HL-60 (cell line): ENCODE results near the gene LRP2BP.

Source experiments
- GABPA ChIP-seq: IDR thresholded peaks from 2 replicates; pipeline ENCODE4 v1.6.1; 2012; ENCODE audit warnings: low read depth
- TF ChIP-seq, protein P1 (sequence below): IDR thresholded peaks from one replicate; pipeline ENCODE4 v1.5.1; 2011; ENCODE audit warnings: low read length, control low read depth, inconsistent platforms; ENCODE audit not compliant: insufficient read depth
- TF ChIP-seq, protein P2 (sequence below): IDR thresholded peaks from 2 replicates; pipeline ENCODE4 v1.6.1; 2012; ENCODE audit warnings: low read depth; ENCODE audit not compliant: insufficient replicate concordance

DNA sequence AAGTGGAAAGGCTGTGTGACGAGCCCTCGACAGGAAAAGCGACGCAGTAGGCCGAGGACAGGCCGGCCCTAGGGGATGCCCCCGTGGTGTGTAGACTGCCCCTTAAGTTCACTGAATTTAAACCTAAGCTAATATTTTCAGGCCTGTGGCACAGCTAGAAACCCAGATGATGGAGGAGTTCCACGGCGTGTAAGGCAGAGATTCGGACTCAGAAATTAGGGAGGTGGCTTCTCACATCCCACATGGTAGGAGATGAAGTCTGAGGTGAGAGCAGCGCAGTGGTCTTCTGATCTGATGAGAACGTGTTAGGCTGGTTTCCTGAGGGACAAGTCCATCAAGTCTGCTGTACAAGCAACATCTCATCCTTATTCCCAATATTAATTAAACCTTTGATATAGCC is 7.8 kb downstream of the LRP2BP start:
- TF ChIP-seq, protein P1, sequence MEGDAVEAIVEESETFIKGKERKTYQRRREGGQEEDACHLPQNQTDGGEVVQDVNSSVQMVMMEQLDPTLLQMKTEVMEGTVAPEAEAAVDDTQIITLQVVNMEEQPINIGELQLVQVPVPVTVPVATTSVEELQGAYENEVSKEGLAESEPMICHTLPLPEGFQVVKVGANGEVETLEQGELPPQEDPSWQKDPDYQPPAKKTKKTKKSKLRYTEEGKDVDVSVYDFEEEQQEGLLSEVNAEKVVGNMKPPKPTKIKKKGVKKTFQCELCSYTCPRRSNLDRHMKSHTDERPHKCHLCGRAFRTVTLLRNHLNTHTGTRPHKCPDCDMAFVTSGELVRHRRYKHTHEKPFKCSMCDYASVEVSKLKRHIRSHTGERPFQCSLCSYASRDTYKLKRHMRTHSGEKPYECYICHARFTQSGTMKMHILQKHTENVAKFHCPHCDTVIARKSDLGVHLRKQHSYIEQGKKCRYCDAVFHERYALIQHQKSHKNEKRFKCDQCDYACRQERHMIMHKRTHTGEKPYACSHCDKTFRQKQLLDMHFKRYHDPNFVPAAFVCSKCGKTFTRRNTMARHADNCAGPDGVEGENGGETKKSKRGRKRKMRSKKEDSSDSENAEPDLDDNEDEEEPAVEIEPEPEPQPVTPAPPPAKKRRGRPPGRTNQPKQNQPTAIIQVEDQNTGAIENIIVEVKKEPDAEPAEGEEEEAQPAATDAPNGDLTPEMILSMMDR, result no peak
- TF ChIP-seq GABPA, result no peak
- TF ChIP-seq, protein P2, sequence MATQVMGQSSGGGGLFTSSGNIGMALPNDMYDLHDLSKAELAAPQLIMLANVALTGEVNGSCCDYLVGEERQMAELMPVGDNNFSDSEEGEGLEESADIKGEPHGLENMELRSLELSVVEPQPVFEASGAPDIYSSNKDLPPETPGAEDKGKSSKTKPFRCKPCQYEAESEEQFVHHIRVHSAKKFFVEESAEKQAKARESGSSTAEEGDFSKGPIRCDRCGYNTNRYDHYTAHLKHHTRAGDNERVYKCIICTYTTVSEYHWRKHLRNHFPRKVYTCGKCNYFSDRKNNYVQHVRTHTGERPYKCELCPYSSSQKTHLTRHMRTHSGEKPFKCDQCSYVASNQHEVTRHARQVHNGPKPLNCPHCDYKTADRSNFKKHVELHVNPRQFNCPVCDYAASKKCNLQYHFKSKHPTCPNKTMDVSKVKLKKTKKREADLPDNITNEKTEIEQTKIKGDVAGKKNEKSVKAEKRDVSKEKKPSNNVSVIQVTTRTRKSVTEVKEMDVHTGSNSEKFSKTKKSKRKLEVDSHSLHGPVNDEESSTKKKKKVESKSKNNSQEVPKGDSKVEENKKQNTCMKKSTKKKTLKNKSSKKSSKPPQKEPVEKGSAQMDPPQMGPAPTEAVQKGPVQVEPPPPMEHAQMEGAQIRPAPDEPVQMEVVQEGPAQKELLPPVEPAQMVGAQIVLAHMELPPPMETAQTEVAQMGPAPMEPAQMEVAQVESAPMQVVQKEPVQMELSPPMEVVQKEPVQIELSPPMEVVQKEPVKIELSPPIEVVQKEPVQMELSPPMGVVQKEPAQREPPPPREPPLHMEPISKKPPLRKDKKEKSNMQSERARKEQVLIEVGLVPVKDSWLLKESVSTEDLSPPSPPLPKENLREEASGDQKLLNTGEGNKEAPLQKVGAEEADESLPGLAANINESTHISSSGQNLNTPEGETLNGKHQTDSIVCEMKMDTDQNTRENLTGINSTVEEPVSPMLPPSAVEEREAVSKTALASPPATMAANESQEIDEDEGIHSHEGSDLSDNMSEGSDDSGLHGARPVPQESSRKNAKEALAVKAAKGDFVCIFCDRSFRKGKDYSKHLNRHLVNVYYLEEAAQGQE, result no peak
